H1 (cell line): ENCODE data around the gene TNFAIP2. TPM values are rescaled to one million over a fixed set of nuclear protein-coding genes. Genes with fewer than 3 reads are reported as not detected.

Experiments
- CTCF ChIA-PET: fragments of 300-600 bp; sonication (Branson Sonifier 250); formaldehyde crosslinking; loops from one replicate; lab custom pipeline; 2021; ENCODE audit not compliant: partially characterized antibody; lab: Charles Lee
- POLR2A ChIA-PET: fragments of 300-600 bp; sonication (Branson Sonifier 250); formaldehyde crosslinking; loops from one replicate; lab custom pipeline; 2021; ENCODE audit warnings: inconsistent platforms; ENCODE audit not compliant: partially characterized antibody; lab: Charles Lee
- DNase-seq, 2 experiments: peaks; one replicate each; pipeline versions ENCODE4 v3.0.0 to v3.0.0-alpha.2; 2010 to 2022; ENCODE audit warnings: low spot score in 2 of 2, low read depth in 1 of 2, mixed read lengths in 1 of 2
- FAIRE-seq: peaks from 2 replicates; lab custom pipeline; 2011; peaks lifted over from hg19 to GRCh38; lab: Jason Lieb, UNC
- H2AFZ ChIP-seq: 2 replicates; pipeline ENCODE4 v1.8.1; 2012; ENCODE audit warnings: low read length, inconsistent platforms
- H2AK5ac ChIP-seq: 2 replicates; pipeline ENCODE4 v1.6.1; 2013; ENCODE audit warnings: low read depth, low read length
- H2BK120ac ChIP-seq: replicated peaks from 2 replicates; pipeline ENCODE3; 2013; ENCODE audit warnings: low read depth, low read length, inconsistent platforms
- H2BK12ac ChIP-seq: 2 replicates; pipeline ENCODE4 v1.6.1; 2013; ENCODE audit warnings: low read depth, low read length
- H2BK15ac ChIP-seq: 2 replicates; pipeline ENCODE4 v1.6.1; 2013; ENCODE audit warnings: low read length
- H2BK20ac ChIP-seq: 2 replicates; pipeline ENCODE4 v1.6.1; 2013; ENCODE audit warnings: low read length
- H2BK5ac ChIP-seq: 2 replicates; pipeline ENCODE4 v1.6.1; 2013; ENCODE audit warnings: low read depth, low read length
- H3K14ac ChIP-seq: 2 replicates; pipeline ENCODE4 v1.6.1; 2013; ENCODE audit warnings: inconsistent platforms; ENCODE audit not compliant: insufficient read length
- H3K18ac ChIP-seq: 2 replicates; pipeline ENCODE4 v1.6.1; 2013; ENCODE audit warnings: low read length; ENCODE audit errors: extremely low read depth
- H3K23ac ChIP-seq: 2 replicates; pipeline ENCODE4 v1.6.1; 2013; ENCODE audit warnings: inconsistent platforms; ENCODE audit not compliant: insufficient read length
- H3K23me2 ChIP-seq: 2 replicates; pipeline ENCODE4 v1.6.1; 2013; ENCODE audit warnings: low read depth, low read length
- H3K27ac ChIP-seq: 2 replicates; pipeline ENCODE4 v1.6.1; 2011; ENCODE audit warnings: low read depth, low read length, inconsistent platforms
- H3K27me3 ChIP-seq, 4 experiments: replicated peaks in 1 of 4; 1 replicate in 1 of 4; 2 replicates in 3 of 4; pipeline versions ENCODE4 v1.6.1 to v1.8.1; 2011 to 2013; ENCODE audit warnings: low read length in 3 of 4, mild to moderate bottlenecking in 3 of 4, inconsistent platforms in 2 of 4, mixed read lengths in 2 of 4, moderate library complexity in 1 of 4; ENCODE audit not compliant: control insufficient read depth in 3 of 4, insufficient read depth in 3 of 4; ENCODE audit errors: extremely low read depth in 1 of 4
- H3K36me3 ChIP-seq, 4 experiments: 2 replicates each; pipeline versions ENCODE4 v1.6.1 to v1.8.1; 2011 to 2013; ENCODE audit warnings: mild to moderate bottlenecking in 4 of 4, low read length in 3 of 4, moderate library complexity in 2 of 4, control low read depth in 1 of 4, inconsistent platforms in 1 of 4; ENCODE audit not compliant: insufficient read depth in 4 of 4, control insufficient read depth in 2 of 4
- H3K4ac ChIP-seq: replicated peaks from 2 replicates; pipeline ENCODE3; 2013; ENCODE audit warnings: low read length, low read depth, mixed read lengths, inconsistent platforms; ENCODE audit not compliant: insufficient read length
- H3K4me1 ChIP-seq, 4 experiments: replicated peaks in 1 of 4; 1 replicate in 1 of 4; 2 replicates in 3 of 4; pipeline versions ENCODE4 v1.6.1 to v1.8.1; 2011 to 2013; ENCODE audit warnings: low read length in 3 of 4, inconsistent platforms in 2 of 4, mixed read lengths in 1 of 4; ENCODE audit not compliant: insufficient read depth in 4 of 4, control insufficient read depth in 3 of 4
- H3K4me2 ChIP-seq, 2 experiments: 2 replicates each; pipeline versions ENCODE4 v1.6.1 to v1.8.1; 2011 to 2013; ENCODE audit warnings: low read depth in 2 of 2, low read length in 2 of 2, control low read depth in 1 of 2, inconsistent platforms in 1 of 2, mild to moderate bottlenecking in 1 of 2; ENCODE audit not compliant: insufficient read depth in 1 of 2
- H3K4me3 ChIP-seq, 4 experiments: fragments of 200-600, 300-600 bp in 1 of 4; sonication (generic), shearing (Covaris generic), sonication (Bioruptor Twin) in 1 of 4; 2 replicates each; pipeline versions ENCODE4 v1.5.1 to v1.8.1; 2011 to 2016; ENCODE audit warnings: low read length in 4 of 4, low read depth in 3 of 4, control low read depth in 2 of 4, inconsistent platforms in 2 of 4, mild to moderate bottlenecking in 2 of 4, mixed read lengths in 1 of 4, moderate library complexity in 1 of 4; ENCODE audit not compliant: insufficient read depth in 2 of 4; ENCODE audit errors: extremely low read depth in 1 of 4
- H3K56ac ChIP-seq: replicated peaks from 2 replicates; pipeline ENCODE3; 2013; ENCODE audit warnings: low read depth, mild to moderate bottlenecking, mixed read lengths, low read length, inconsistent platforms; ENCODE audit not compliant: insufficient read length
- H3K79me1 ChIP-seq: 2 replicates; pipeline ENCODE4 v1.6.1; 2013; ENCODE audit warnings: low read depth, low read length, control low read depth
- H3K79me2 ChIP-seq, 2 experiments: 2 replicates each; pipeline versions ENCODE4 v1.6.1 to v1.8.1; 2012 to 2013; ENCODE audit warnings: low read length in 2 of 2, mild to moderate bottlenecking in 2 of 2, inconsistent platforms in 1 of 2; ENCODE audit not compliant: insufficient read depth in 2 of 2, control insufficient read depth in 1 of 2
- H3K9ac ChIP-seq, 4 experiments: replicated peaks in 1 of 4; 1 replicate in 1 of 4; 2 replicates in 3 of 4; pipeline versions ENCODE4 v1.6.1 to v1.8.1; 2011 to 2013; ENCODE audit warnings: low read depth in 3 of 4, low read length in 3 of 4, control low read depth in 2 of 4, mild to moderate bottlenecking in 2 of 4, moderate library complexity in 2 of 4, inconsistent platforms in 1 of 4; ENCODE audit errors: extremely low read depth in 1 of 4
- H3K9me3 ChIP-seq, 2 experiments: 2 replicates each; pipeline versions ENCODE4 v1.6.1 to v1.8.1; 2012 to 2013; ENCODE audit warnings: mild to moderate bottlenecking in 2 of 2, moderate library complexity in 2 of 2, control low read depth in 1 of 2, inconsistent platforms in 1 of 2, low read depth in 1 of 2, low read length in 1 of 2, mixed read lengths in 1 of 2; ENCODE audit not compliant: insufficient read depth in 2 of 2
- H4K20me1 ChIP-seq, 2 experiments: replicated peaks in 1 of 2; 2 replicates each; pipeline versions ENCODE3 to v1.8.1; 2011 to 2013; ENCODE audit warnings: inconsistent platforms in 2 of 2, low read length in 2 of 2, mild to moderate bottlenecking in 1 of 2; ENCODE audit not compliant: insufficient read depth in 2 of 2, control insufficient read depth in 1 of 2
- H4K5ac ChIP-seq: 2 replicates; pipeline ENCODE4 v1.6.1; 2013; ENCODE audit warnings: low read length, low read depth, mixed read lengths, inconsistent platforms; ENCODE audit not compliant: insufficient read length
- H4K8ac ChIP-seq: 2 replicates; pipeline ENCODE4 v1.8.0; 2013; ENCODE audit warnings: mild to moderate bottlenecking, moderate library complexity, low read length, inconsistent platforms; ENCODE audit not compliant: insufficient read depth; ENCODE audit errors: extremely low read depth
- H4K91ac ChIP-seq: replicated peaks from 2 replicates; pipeline ENCODE3; 2013; ENCODE audit warnings: low read length, mixed read lengths, inconsistent platforms; ENCODE audit not compliant: insufficient read length
- BCL11A ChIP-seq, 2 experiments: IDR thresholded peaks; one replicate each; pipeline ENCODE4 v1.6.1; 2011; ENCODE audit warnings: low read depth in 2 of 2, low read length in 2 of 2, mild to moderate bottlenecking in 2 of 2
- CBX5 ChIP-seq: fragments of 300-800, 300-1000 bp; sonication (generic); IDR thresholded peaks from 2 replicates; pipeline ENCODE4 v1.7.1; 2016; ENCODE audit warnings: antibody characterized with exemption, low read length, low read depth
- CTCF ChIP-seq, 3 experiments: IDR thresholded peaks; 1 replicate in 2 of 3; 2 replicates in 1 of 3; pipeline versions ENCODE4 v1.5.1 to v1.6.1; 2011; ENCODE audit warnings: low read length in 3 of 3, mild to moderate bottlenecking in 3 of 3, inconsistent platforms in 2 of 3, low read depth in 1 of 3, moderate library complexity in 1 of 3; ENCODE audit not compliant: insufficient read depth in 1 of 3; ENCODE audit errors: control extremely low read depth in 1 of 3
- SRF ChIP-seq: IDR thresholded peaks from 2 replicates; pipeline ENCODE4 v1.6.1; 2011; ENCODE audit warnings: mild to moderate bottlenecking, low read depth, low read length, moderate library complexity
- WGBS, 2 experiments: shearing (Covaris generic) in 1 of 2; methylation state at CpG; one replicate each; pipeline versions ENCODE4 v1.1.6 to v1.1.7; 2013 to 2015; ENCODE audit warnings: low lambda C conversion rate in 2 of 2, mixed read lengths in 2 of 2, inconsistent platforms in 1 of 2, low coverage in 1 of 2, missing lambda C conversion rate in 1 of 2; ENCODE audit not compliant: insufficient replicate concordance in 2 of 2, insufficient coverage in 1 of 2, insufficient read length in 1 of 2; ENCODE audit errors: extremely low coverage in 1 of 2, missing lambda C conversion rate in 1 of 2; 5-methylcytosine and 5-hydroxymethylcytosine counted together
- polyA plus RNA-seq, 7 experiments: library from polyadenylated mRNA; depleted of rRNA in 3 of 7; stranded (reverse) in 5 of 7; unstranded in 2 of 7; fragments of >200 nt in 5 of 7; fragments of 200-250 nt in 2 of 7; gene quantifications; 1 replicate in 5 of 7; 2 replicates in 1 of 7; 4 replicates in 1 of 7; pipeline versions ENCODE4 v1.2.1 to v1.2.3, GENCODE V29; 2011 to 2013; ENCODE audit warnings: missing spikeins in 2 of 7, mixed read lengths in 2 of 7
- total RNA-seq: library from RNA; stranded (reverse); fragmentation: NEBNext Ultra II Directional; extraction: Animal tissue kit (Norgen Biotek cat#: 25700); gene quantifications from 2 replicates; pipeline ENCODE4 v1.2.1, GENCODE V29; 2021

The TNFAIP2 gene
- total and polyA plus RNA-seq, 2 of the 8 experiments (the other 6 are each of a cell fraction or from before 2014, with no cell fraction given) = 28.3 to 34.5 TPM

- Histone ChIP-seq H4K20me1 (no peaks in the 10 kb centered on the region), H3K4me3 (no peak overlapping the region), H3K27ac (no peak overlapping the region), H3K4me2 (no peak overlapping the region), H3K79me2 (no peaks in the 10 kb centered on the region), H2AK5ac (0 out of 2 replicates have a peak overlapping the region, but pooled peaks have one; percentile 39), H4K5ac (no peak overlapping the region), H3K56ac (no peak overlapping the region), H2BK12ac (peak overlapping the region; percentile 81; the same call in 1 of the 2 replicates), H3K14ac (no peak overlapping the region), H2BK20ac (0 out of 2 replicates have a peak overlapping the region, but pooled peaks have one; percentile 6), H3K18ac (no peak overlapping the region), H3K9me3 (no peaks in the 10 kb centered on the region), H2BK120ac (no peak overlapping the region), H2BK5ac (peak overlapping the region; percentile 48; the same call in 1 of the 2 replicates), H3K4me1 (peaks cover 0 to 21% (median 14%) of the 10 kb centered on the region in 4 experiments; a peak in 6 of 7 replicates), H3K36me3 (no peaks in the 10 kb centered on the region), H4K8ac (no peak overlapping the region), H3K4ac (no peak overlapping the region), H3K79me1 (no peaks in the 10 kb centered on the region), H2AFZ (no peak overlapping the region), H4K91ac (no peak overlapping the region), H3K23ac (no peak overlapping the region), H3K9ac (no peak overlapping the region), H3K27me3 (no peaks in the 10 kb centered on the region; a peak in 1 of 7 replicates), H3K23me2 (no peaks in the 10 kb centered on the region; the same call in 1 of the 2 replicates), H2BK15ac (no peak overlapping the region; the same call in 1 of the 2 replicates)
- TF ChIP-seq BCL11A (IDR thresholded peaks at IDR 0.05; ENCODE audit: low read depth in 2 of 2, low read length in 2 of 2) (no peak), SRF (no peak), CBX5 (no peak), CTCF (IDR thresholded peaks at IDR 0.05; ENCODE audit: control extremely low read depth in 1 of 3, insufficient read depth in 1 of 3, low read depth in 1 of 3, low read length in 3 of 3) (no peak)
- no peak for FAIRE-seq
- DNase-seq = no peak
- POLR2A ChIA-PET = interaction anchor here (1.0 kb wide), 1 partner anchor 11 kb away, joined by 4 read pairs; no protein-coding TSS in a partner anchor
- CTCF ChIA-PET = interaction anchor here (1.0 to 18.4 kb wide), 7 partner anchors 8 to 586 kb away, joined by 3 to 276 read pairs (median 5); partner anchors contain the start of gene TNFAIP2
- 82% methylated on average over 10 of the region's 10 CpGs; no CpG with 5 or more reads in 1 of the 2 experiments for WGBS, 2 experiments
Measured at GRCh38 chr14:103115845-103116572, 7.3 kb upstream of the TNFAIP2 start.
